Stimulated activated CD8-positive, alpha-beta memory T cell treated with anti-CD3 and anti-CD28 coated beads, Interleukin-7, amount 100 ng/mL, for 4 hours (primary cell): ENCODE results near the gene ZNF385C.

Source experiments
- DNase-seq, 2 donors: peaks; one replicate each; pipeline ENCODE4 v3.0.0-alpha.2; 2020; ENCODE audit warnings: low read depth in 2 of 2

The ZNF385C gene

DNA sequence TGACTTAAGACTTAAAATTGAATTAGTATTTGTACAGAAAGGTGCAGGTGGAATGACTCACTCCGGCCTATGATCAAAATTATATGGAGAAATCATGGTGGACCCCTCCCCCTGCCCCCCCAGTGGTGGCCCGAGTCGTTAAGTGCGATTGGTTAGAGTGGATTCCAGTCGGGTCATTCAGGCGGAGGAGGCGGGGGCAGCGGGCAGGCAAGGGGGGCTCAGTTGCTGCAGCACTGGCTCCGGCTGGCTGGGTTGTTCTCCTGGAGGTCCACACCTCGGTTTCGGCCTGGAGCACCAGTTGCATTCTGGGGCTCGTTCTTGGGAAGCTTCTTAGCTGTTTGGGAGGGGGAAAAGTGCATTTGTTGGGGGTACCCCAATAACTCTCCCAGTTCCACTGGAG is 27.3 kb upstream of the ZNF385C start:
- no peak for DNase-seq

DNA sequence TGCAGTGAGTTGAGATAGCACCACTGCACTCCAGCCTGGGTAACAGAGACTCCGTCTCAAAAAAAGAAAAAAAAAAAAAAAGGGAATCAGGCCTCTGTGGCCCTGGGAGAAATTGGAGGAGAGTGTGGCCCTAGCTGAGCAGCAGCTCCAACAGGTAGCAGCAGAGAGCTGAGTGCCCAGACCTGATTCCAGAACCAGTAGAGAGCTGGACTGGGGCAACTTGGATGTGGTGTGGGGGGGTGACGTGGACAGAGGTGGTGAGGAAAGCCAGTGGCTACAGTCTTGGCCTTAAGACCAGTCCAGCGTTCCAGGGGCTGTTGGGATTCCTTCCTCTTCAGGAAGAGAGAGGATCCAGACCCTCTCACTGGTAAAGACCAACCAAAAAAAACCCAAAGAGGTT is 26.0 kb upstream of the ZNF385C start:
- no peak for DNase-seq

DNA sequence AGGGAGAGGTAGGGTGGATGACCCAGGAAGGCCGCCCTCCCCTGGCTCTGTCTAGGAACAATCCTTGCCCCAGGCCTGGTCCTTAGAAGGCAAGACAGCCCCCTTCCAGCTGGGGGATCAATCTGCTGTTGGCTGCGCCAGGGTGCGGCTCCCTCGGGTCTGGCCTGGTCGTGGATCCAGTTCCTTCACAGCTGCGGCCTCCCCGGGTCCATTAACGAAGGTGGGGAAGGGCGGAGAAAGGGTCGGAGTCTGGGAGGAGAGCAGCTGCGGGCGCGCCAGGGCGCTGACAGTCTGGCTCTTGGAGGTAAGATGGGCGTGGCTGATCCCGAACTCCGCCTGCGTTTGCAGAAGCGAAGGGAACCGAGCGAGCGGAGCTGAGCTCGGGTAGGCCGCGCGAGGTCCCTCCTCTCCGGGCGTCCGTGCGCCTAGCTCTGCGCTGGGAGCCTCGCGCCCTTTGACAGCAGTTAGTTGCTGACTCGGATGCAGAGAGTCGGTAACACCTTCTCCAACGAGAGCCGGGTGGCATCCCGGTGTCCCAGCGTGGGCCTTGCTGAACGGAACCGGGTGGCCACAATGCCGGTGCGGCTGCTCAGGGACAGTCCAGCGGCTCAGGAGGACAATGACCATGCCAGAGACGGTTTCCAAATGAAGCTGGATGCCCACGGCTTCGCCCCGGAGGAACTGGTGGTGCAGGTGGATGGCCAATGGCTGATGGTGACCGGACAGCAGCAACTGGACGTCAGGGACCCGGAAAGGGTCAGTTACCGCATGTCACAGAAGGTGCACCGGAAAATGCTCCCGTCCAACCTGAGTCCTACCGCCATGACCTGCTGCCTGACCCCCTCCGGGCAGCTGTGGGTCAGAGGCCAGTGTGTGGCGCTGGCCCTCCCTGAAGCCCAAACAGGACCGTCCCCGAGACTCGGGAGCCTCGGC is 24.4 kb upstream of the ZNF385C start, which contains the start of gene HSPB9:
HSPB9 (plus strand) TSS at position 434 of the 933 bp plus-strand sequence; CDS start at position 481, 47 bp downstream.
- no peak for DNase-seq

DNA sequence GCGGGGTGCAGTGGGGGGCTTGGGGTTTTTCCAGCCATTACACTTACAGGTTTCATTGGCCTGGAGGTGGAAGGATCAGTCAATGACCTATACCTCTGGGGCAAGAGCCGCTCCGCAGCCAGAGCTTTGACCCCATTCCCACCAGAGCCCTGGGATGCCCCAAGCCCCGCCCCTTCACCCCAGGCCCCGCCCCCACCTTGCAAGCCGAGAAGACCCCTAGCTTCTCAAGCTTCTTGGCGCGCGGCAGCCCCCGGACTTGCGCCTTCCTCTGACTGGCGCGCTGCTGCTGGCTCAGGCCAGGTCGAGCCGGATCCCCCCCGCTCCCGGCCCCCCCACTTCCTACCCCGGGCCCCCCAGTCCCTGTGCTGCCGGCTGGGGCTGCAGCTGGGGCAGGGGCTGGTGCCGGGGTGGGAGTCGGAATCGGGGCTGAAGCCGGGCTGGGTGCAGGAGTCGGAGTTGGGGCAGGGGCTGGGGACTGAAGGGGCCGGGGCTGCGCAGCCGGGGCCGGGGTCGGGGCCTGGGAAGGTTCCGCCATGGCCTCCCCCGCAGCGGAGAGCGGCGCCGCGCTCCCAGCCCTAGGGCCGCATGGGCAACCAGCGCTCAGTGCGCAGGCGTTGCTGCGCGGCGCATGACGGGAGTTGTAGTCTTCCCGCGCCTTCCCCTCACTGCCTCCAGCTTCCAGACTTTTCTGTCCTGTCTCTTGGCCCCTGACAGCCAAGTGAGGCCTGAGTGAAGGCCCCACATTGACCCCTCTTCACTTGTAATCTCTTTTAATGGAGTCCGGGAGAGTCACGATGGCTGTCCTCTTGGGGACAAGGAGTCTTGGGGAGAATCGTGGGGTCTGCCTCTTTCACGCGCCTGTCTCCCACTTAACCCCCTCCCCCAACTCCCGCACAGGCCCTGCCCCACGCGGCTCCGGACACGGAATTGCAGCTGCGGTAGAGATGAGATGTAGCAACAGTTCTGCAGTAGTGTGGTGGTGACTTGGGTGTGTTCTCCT is 22.8 kb upstream of the ZNF385C start, which contains the start of gene KAT2A:
KAT2A (minus strand) TSS at position 598 of the 1,000 bp plus-strand sequence; CDS start at position 535, 63 bp downstream.
- peak; percentile 53 to 75 for DNase-seq

DNA sequence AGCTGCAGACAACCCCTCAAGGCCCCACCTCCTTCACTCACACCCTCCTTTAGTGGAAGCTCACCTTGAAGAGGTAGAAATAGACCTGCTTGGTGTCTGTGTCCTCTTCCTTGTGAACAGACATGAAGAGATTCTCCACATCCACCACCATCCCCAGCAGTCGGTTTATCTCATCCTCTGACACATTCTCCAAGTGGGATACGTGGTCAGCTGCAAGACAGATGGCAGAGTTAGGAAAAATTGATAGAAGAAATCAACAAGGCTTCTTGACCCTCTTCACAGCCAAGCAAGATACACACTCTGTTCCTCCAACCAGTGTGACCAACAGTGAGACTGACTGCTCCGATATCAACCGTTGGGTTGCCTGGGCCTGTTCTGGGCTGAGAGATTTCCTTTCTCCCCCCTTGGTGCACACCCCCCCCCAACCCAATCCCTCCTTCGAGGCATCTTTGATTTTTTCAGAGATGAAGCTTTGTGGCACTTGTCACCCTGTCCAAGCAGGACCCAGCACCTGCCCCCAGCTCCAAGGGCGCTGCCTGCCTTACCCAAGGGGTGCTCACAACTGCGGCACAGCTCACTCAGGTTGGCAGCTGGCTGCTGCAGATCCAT is 22.0 kb upstream of the ZNF385C start:
- no peak for DNase-seq

DNA sequence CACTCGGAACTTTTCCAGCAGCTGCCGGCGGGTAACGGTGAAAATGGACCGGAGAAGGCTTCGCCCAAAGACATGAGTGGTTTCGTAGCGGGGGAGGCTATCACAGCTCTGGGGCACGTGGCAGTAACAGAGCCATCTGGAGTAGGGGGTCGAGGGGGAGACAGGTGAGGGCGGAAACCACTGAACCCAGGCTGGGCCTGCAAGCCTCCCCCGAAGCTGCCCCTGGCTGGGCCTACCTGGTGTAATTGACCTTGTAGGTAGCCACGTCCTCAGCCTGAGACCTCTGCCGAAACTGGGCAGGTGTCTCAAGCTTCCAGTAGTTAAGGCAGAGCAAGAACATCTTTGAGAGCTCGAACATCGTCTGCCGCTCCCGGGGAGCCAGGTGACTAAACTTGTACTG is 21.0 kb upstream of the ZNF385C start:
- DNase-seq = no peak

DNA sequence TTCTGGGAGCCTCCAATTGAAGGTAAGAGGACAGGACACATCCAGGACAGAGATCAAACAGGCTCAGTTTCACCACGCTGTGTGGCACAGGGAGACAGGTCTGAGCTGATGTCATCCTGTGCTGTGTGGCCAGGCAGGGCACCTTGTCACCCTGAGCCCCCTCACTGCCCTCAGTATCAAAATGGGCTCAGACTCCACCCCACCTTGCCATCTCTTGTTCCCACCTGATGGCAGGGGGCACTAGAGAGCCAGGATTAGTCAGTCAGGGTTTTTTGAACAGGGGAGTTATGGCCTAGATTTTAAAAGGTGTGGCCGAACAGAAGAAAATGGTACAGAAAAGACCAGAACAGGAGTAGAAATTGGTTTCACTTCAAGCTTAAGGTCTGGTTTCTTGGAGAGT is 20.3 kb upstream of the ZNF385C start:
- no peak for DNase-seq

DNA sequence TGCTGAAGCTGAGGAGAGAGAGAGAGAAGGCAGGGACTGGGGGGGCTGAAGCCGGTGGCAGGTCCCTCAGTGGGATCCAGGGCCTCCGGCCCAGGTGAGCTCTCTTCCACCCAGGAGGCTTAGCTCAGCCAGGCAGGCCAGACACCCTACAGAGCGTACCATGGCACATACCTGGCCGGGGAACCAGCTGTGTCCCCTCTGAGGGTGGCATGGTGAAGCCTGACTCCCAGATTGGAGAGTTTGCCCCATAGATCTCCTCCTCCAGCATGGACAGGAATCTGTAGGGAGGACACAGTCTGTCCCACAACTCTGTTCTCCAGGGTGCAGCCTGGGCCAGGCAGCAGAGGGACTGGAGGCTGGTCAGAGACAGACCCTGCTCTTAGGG is 19.8 kb upstream of the ZNF385C start:
- no peak for DNase-seq

DNA sequence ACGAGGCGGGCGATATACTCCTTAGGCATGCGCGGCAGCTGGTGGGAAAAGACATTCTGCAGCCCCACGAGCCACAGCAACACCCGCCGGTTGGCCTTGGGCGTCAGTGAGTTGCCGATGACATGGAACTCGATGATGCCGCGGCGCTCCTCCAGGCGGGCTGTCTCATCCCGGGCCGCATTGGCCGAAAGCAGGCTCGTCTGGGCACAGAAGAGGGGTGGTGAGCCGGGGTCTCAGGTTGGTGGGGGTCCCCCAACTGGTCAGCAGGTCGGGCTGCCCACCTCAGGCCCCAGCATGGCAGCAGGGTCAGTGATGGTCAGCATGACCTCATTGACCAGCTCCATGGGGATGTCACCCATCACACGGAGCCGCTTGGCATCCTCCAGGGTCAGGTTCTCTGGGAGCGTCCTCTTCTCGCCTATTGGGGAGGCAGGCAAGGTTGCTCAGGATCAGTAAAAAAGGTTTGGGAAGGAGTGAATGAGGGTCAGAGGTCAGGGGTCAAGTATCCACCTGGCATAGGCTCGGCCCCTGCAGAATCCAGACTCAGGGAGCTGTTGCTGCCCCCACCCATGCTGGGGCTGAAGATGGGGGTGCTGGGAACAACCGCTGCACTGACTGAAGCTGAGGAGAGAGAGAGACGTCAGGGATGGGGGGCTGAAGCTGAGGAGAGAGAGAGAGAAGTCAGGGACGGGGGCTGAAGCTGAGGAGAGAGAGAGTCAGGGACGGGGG is 19.3 kb upstream of the ZNF385C start:
- no peak for DNase-seq

DNA sequence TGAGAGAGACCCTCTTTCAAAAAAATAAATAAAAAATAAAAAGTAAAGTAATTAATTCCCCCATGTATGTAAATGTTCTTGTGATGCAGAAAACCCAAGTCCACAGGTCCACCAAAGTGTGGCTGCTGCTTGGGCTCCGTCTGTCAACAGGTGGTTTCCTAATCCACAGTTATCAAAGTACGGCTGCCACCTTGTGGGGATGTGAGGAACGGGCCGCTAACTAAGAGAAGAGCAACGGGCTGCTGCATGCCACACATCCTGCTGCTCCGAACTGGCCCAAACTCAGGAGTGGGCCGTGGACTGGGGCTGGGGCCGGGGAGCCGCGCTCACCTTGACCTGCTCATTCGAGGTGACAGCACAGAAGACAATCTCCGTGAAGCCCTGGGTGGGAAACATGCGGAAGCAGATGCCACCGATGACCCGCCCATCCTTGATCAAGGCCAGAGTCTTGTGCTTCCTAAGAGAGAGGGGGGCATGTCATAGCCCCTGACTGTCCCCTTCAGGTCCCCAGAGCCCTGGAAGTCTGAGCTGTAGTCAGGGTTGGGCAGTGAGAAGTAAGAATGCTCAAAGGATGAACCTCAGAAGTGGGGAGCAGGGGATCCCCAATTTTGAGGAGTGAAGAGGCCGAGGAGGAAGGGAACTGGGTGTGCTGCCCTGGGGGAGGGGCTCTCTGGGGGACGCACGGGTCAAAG is 18.6 kb upstream of the ZNF385C start:
- DNase-seq = peak; percentile 66 to 78

DNA sequence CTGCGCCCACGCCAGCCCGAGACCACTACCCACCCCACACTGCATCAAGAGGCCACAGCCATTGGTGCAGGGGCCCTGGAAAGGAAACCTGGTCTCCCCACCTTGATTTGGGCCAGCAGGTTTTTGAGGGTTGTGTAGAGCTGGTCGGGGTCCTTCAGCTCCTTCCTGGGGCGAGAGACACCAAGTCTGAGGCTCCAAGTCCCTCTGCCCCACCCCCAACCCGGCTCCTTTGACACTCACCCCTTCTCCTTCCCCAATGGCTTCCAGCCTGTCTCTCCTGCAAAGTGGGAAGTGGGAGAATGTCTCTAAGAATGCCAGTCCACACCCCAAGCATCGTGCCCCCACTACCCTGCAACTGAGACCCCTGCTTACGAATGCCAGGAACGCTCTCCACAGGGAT is 15.8 kb upstream of the ZNF385C start:
- DNase-seq = no peak

DNA sequence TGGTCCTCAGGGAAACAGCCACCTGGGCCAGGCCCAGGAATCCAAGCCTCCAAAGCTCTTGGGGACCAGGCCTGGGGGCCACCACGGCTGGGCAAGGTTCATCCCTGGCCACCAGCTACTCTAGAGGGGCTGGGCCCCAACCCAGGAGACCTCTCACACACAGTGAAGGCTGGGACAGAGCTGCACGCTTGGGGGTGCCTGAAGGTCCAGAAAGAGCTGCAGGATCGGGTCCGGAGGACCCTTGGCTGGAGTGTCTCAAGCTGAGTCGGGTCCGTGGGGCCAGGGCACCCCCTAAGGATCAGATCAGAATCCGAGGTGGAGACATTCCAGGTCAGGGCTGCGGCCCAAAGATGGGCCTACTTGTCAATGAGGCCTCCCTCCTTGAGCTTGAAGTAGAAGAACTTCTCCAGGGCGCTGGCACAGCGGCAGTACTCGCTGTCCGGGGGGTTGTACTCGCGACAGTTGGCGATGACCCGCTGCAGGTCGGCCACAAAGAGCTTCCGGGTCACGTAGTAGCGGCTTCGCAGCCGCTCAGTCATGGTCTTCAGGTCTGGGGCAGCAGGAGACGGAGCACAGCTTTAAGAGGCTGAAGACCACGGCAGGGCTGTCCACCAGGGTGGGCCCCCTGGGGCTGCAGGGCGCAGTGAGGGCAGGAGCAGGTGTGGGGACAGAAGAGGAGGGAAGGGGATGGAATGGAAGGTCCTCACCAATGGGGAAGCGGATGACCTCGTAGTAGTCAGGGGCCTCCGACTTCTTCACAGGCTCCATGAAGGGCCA is 15.2 kb upstream of the ZNF385C start:
- DNase-seq = no peak

DNA sequence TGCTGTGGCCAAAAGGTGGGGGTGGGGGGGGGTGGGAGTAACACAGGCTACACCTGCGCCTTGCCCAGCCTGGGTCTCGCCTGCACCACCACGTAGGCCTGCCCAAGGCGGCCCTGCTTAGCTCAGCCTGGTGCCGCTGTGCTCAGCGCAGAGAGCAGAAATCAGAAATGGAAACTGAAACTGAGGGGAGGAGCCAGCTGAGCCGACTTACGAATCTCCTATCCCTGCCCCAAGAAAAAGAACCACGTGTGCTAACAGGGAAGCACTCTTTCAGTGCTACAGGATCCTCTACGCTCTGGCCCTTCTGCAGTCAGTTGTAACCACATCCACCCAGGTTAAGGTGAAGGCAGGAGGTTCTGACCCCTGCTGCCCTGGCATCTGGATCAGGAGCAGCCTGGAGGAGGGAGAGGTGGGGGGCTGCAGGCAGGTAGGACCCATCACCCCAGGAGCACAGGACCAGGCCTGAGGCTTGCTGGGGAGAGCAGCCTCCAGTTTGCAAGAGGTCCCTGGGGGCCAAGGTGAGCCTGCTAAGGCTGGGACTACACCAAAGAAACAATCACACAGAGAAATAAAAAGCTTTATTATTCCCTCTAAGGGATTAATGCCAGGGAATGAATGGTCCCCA is 14.4 kb upstream of the ZNF385C start, which contains the start of gene DHX58:
DHX58 (minus strand) TSS at position 163 of the 625 bp plus-strand sequence. CDS start 822 bp downstream, outside the sequence.
- DNase-seq = peak; percentile 66 to 69

DNA sequence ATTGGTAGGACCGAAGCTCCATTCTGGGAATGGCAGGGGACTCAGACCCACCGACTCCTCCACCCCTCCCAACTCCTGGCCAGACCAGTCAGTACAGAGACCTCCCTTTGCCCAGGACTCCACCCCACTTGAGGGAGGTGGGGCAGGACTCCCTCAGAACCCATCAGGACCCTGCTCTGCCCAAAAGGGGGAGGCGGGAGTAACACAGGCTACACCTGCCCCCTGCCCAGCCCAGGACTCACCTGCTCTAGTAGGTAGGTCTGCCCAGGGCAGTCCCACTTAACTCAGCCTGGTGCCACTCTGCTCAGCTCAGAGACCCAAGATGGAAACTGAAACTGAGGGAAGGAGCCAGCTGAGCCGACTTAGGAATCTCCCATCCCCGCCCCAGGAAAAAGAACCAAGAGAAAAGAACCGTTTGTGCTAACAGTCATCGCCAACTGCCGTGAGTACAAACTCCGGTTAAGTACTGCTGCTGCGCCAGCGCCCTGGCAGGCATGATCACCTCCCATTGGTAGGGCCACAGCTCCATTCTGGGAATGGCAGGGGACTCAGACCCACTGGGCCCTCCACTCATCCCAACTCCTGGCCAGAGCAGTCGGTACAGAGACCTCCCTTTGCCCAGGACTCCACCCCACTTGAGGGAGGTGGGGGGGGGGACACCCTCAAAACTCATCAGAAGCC is 13.7 kb upstream of the ZNF385C start:
- no peak for DNase-seq

DNA sequence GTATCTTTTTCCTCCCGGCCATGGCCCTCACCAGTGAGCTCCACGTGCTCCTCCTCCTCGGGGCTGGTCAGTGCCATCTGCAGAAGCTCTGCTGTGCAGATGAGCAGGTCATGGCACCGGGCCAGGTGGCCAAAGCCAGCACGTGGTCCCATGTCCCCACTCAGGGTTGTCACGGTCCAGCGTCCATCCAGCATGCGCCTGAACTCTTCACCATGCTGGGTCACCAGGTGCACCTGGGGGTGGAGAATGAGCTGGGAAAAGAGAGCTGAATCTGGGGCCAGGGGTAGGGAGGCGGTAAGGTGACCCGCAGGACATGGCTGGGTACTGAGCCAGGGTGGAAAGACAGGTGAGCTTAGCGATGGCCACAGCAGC is 13.0 kb upstream of the ZNF385C start:
- no peak for DNase-seq

DNA sequence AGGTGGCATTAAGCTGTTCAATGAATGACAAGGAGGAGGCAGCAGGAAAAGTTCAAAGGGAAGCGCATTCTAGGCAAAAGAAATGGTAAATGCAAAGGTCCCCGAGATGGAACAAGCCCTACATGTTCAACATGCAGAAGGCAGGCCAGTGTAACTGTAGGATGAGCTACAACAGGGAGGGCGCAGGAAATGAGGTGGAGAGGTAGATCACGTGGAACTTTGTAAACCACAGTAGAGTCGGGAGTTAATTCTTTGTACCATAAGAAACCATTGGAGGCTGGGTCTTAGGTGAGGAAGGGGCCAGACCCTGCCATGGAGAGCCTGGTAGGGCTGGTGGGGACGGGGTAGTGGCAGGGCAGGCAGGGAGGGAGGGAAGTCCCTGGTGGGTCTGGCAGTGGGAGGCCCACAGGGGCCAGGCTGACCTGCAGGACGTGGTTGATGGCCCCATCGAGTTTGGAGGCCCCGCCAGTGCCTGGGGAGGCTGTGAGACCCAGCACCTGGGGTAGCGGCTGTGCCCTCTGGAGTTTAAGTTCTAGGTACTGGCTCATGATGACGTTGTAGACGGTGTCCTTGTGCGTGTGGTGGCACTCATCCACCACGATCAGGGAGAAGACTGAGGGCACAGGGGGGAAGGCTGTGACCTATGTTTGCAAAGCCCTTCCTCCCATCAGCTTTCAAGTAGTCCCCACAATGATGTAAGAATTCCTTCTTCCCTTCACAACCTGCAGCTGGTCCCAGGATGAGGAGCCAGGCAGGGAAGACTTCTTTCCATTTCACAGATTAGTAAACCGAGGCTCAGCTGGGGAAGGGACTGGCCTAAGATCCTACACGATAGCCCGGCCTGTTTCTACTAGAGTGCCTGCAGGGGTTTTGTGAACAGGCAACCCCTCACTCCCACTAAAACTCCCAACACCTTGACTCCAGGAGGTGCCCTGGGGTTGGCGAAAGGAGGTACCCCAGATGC is 12.3 kb upstream of the ZNF385C start:
- DNase-seq = no peak

DNA sequence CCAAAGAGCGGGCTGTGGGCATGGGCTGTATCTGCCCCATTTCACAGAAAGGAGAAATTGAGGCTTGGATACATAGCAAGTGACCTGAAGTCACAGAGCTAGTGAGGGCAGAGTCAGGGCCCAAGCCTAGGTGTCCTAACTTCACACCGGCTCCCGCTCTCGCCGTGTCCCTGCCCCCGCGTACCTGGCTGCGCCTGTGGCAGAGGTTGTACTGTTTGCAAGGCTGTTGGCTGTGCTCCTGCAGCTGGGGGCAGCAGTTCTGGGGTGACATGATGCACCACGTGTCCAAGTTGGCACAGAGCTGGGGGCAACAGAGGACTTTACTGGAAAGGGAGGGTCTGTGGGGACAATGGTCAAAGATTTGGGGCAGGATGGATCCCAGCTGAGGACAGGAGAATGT is 10.8 kb upstream of the ZNF385C start:
- DNase-seq = no peak
